HepG2 (cell line): ENCODE data around the gene WDR31. TPM values are rescaled to one million over a fixed set of nuclear protein-coding genes. Genes with fewer than 3 reads are reported as not detected.

ENCODE experiments used
- GFI1 ChIP-seq: sonication (generic); formaldehyde crosslinking; IDR thresholded peaks from 2 replicates; pipeline ENCODE4 v1.5.0; 2020; ENCODE audit warnings: missing genetic modification reagents, mild to moderate bottlenecking, borderline replicate concordance
- ISX ChIP-seq: sonication (generic); formaldehyde crosslinking; conservative IDR thresholded peaks from 2 replicates; pipeline ENCODE4 v1.5.0; 2020; ENCODE audit warnings: missing genetic modification reagents
- NFYC ChIP-seq: IDR thresholded peaks from 2 replicates; pipeline ENCODE4 v1.6.1; 2016; ENCODE audit warnings: missing genetic modification reagents, missing compliant biosample characterization
- PRDM4 ChIP-seq: sonication (generic); formaldehyde crosslinking; IDR thresholded peaks from 2 replicates; pipeline ENCODE4 v1.9.0; 2021; ENCODE audit warnings: missing genetic modification reagents, borderline replicate concordance
- SPEN ChIP-seq: sonication (generic); formaldehyde crosslinking; IDR thresholded peaks from 2 replicates; pipeline ENCODE4 v1.5.1; 2020; ENCODE audit warnings: low read depth, mild to moderate bottlenecking, missing genetic modification reagents
- ZNF407 ChIP-seq: sonication (generic); formaldehyde crosslinking; IDR thresholded peaks from one replicate; pipeline ENCODE4 v1.5.1; 2020; ENCODE audit warnings: mild to moderate bottlenecking, missing genetic modification reagents; ENCODE audit errors: not compliant biosample characterization
- ZNF687 ChIP-seq: sonication (generic); formaldehyde crosslinking; IDR thresholded peaks from 2 replicates; pipeline ENCODE4 v1.5.1; 2020; ENCODE audit warnings: mild to moderate bottlenecking, missing genetic modification reagents, moderate library complexity
- ZSCAN30 ChIP-seq: sonication (generic); formaldehyde crosslinking; IDR thresholded peaks from 2 replicates; pipeline ENCODE4 v1.5.0; 2020; ENCODE audit warnings: mild to moderate bottlenecking, missing genetic modification reagents
- polyA plus RNA-seq, 8 experiments: library from polyadenylated mRNA; depleted of rRNA in 3 of 8; stranded (reverse) in 7 of 8; unstranded in 1 of 8; fragments of >200 nt; fragmentation: Illumina TruSeq in 4 of 8; extraction: Trizol in 4 of 8; gene quantifications; 2 replicates each; pipeline versions ENCODE4 v1.2.1 to v1.2.3, GENCODE V29; 2011 to 2016; ENCODE audit warnings: low read depth in 4 of 8, missing spikeins in 1 of 8, mixed read lengths in 1 of 8; ENCODE audit not compliant: insufficient read depth in 1 of 8
- total RNA-seq, 5 experiments: library from RNA; depleted of rRNA; stranded (reverse); fragments of >200 nt; fragmentation: Illumina TruSeq; extraction: Trizol; gene quantifications; 2 replicates each; pipeline ENCODE4 v1.2.3, GENCODE V29; 2016; ENCODE audit warnings: low read depth in 1 of 5
- TF ChIP-seq, protein P1 (sequence below): sonication (generic); formaldehyde crosslinking; IDR thresholded peaks from 2 replicates; pipeline ENCODE4 v1.4.0; 2020; ENCODE audit warnings: missing genetic modification reagents, mild to moderate bottlenecking, borderline replicate concordance

The WDR31 gene
- total and polyA plus RNA-seq, 2 of the 13 experiments (the other 11 are each of a cell fraction or from before 2014, with no cell fraction given), result 0.33 to 1.7 TPM

- TF ChIP-seq ZNF407 (CRISPR knock-in tag), result peak; percentile 63
- TF ChIP-seq ZNF687 (CRISPR knock-in tag), result peak; percentile 94
- peak; percentile 92 for TF ChIP-seq SPEN (CRISPR knock-in tag)
- peak; percentile 81 for TF ChIP-seq GFI1 (CRISPR knock-in tag)
- TF ChIP-seq, protein P1, sequence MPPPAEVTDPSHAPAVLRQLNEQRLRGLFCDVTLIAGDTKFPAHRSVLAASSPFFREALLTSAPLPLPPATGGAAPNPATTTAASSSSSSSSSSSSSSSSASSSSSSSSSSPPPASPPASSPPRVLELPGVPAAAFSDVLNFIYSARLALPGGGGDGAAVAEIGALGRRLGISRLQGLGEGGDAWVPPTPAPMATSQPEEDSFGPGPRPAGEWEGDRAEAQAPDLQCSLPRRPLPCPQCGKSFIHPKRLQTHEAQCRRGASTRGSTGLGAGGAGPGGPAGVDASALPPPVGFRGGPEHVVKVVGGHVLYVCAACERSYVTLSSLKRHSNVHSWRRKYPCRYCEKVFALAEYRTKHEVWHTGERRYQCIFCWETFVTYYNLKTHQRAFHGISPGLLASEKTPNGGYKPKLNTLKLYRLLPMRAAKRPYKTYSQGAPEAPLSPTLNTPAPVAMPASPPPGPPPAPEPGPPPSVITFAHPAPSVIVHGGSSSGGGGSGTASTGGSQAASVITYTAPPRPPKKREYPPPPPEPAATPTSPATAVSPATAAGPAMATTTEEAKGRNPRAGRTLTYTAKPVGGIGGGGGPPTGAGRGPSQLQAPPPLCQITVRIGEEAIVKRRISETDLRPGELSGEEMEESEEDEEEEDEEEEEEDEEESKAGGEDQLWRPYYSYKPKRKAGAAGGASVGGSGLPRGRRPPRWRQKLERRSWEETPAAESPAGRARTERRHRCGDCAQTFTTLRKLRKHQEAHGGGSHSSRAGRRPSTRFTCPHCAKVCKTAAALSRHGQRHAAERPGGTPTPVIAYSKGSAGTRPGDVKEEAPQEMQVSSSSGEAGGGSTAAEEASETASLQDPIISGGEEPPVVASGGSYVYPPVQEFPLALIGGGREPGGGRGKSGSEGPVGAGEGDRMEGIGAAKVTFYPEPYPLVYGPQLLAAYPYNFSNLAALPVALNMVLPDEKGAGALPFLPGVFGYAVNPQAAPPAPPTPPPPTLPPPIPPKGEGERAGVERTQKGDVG (CRISPR knock-in tag), result peak; percentile 41; the same call in 1 of the 2 replicates
- 0 out of 2 replicates have a peak, but pooled peaks have one; percentile 67 for TF ChIP-seq PRDM4
- TF ChIP-seq ISX (CRISPR knock-in tag), result no peak
- TF ChIP-seq ZSCAN30 (CRISPR knock-in tag), result peak; percentile 79; the same call in 1 of the 2 replicates
- peak; percentile 29; the same call in 1 of the 2 replicates for TF ChIP-seq NFYC (CRISPR knock-in tag)
These were observed at the start of gene WDR31 (continued) for GRCh38 chr9:113340011-113340699.
